ENCODE measurements around the gene SOX5.

Gene SOX5

GRCh38 chr12:23703051-23703450, 246.4 kb downstream of the SOX5 start:
- TF ChIP-seq, protein P1, sequence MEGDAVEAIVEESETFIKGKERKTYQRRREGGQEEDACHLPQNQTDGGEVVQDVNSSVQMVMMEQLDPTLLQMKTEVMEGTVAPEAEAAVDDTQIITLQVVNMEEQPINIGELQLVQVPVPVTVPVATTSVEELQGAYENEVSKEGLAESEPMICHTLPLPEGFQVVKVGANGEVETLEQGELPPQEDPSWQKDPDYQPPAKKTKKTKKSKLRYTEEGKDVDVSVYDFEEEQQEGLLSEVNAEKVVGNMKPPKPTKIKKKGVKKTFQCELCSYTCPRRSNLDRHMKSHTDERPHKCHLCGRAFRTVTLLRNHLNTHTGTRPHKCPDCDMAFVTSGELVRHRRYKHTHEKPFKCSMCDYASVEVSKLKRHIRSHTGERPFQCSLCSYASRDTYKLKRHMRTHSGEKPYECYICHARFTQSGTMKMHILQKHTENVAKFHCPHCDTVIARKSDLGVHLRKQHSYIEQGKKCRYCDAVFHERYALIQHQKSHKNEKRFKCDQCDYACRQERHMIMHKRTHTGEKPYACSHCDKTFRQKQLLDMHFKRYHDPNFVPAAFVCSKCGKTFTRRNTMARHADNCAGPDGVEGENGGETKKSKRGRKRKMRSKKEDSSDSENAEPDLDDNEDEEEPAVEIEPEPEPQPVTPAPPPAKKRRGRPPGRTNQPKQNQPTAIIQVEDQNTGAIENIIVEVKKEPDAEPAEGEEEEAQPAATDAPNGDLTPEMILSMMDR (IDR thresholded peaks at IDR 0.05; ENCODE audit: extremely low read depth, missing control alignments): no peak
- DNase-seq (ENCODE audit: low spot score): no peak

DNA sequence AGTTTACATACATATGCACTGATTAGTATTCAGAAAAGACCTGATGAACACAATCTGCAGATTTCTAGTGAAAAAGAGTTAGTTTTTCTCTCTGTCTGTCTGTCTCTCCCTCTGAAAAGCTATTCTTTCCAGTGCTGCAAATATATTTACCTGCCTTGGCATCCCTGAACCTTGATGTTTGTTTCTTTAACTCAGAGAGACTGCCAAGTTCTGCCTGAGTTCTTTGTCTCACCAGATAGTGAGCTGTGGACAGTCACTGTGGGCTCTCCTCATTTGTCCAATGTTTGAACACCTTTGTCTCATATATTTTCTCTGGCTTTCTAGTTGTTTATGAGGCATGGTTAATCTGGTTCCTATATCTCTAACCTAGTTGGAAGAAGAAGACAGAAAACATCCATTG, 250.4 kb downstream of the SOX5 start:
- TF ChIP-seq, protein P1 (IDR thresholded peaks at IDR 0.05; ENCODE audit: extremely low read depth, missing control alignments): no peak
- DNase-seq (ENCODE audit: low spot score): no peak

- no peak for DNase-seq (ENCODE audit: low spot score)
- TF ChIP-seq, protein P1 (IDR thresholded peaks at IDR 0.05; ENCODE audit: extremely low read depth, missing control alignments): no peak
Measured at GRCh38 chr12:23694920-23695319, 254.6 kb downstream of the SOX5 start.

DNA sequence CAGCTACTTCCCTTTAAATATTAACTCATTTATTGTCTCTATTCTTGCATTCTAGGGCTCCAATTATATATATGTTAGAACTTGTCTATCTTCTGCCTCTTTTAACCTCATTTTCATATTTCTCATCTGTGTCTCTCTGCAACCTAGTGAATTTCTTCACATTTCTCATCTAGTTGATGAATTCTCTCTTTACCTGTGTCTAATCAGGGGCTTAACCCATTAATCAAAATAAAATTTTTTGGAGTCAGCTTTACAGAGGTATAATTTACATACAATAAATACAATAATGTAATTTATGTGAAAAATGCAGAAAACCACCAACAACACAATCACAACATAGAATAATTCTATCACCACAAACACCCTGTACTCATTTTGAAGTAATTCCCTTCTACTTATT, 255.2 kb downstream of the SOX5 start:
- DNase-seq (ENCODE audit: low spot score): no peak
- TF ChIP-seq, protein P1 (IDR thresholded peaks at IDR 0.05; ENCODE audit: extremely low read depth, missing control alignments): no peak

DNA sequence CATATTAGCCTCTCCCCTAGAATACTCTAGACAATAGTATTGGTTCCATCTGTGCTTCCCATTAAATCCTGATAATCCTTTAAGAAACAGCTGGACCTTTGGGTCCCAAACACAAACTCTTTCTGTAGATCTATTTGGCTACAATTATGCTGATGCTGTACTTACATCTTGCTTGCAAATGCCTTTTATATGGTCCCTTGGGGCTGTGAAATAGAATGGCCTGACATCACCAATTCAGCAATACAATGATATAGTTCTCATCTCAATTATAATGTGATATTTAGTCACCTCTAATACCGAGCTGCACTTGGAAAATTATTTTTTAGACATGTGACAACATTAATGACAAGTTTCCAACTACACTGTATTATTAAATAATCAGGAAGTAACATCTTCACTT, 261.5 kb downstream of the SOX5 start:
- DNase-seq (ENCODE audit: low spot score): no peak
- TF ChIP-seq, protein P1 (IDR thresholded peaks at IDR 0.05; ENCODE audit: extremely low read depth, missing control alignments): no peak

- DNase-seq (ENCODE audit: low spot score): no peak
- TF ChIP-seq, protein P1 (IDR thresholded peaks at IDR 0.05; ENCODE audit: extremely low read depth, missing control alignments): no peak
Measured at GRCh38 chr12:23686095-23686494, 263.4 kb downstream of the SOX5 start.

DNA sequence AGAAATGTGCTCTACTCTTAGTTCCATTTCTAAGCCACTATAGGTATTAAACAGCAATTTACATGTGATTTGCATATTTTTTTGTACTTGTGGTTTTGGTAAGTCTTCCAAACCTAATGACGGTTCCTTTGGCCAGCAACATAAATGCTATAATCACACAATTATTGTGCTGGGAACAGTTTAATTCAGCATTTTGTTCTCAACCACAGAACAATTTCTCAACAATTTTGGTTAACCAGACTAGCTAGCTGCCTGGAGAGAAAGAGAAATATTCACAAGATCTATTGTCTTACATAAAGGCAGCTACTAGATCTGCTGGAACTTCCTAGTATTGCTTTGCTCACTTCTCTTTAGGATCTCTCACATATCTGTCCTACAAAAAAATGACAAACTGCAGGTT, 265.3 kb downstream of the SOX5 start:
- TF ChIP-seq, protein P1 (IDR thresholded peaks at IDR 0.05; ENCODE audit: extremely low read depth, missing control alignments): no peak
- DNase-seq (ENCODE audit: low spot score): no peak

Measured in GM20000 (cell line).